ENCODE data around the gene CTAGE9.

DNA sequence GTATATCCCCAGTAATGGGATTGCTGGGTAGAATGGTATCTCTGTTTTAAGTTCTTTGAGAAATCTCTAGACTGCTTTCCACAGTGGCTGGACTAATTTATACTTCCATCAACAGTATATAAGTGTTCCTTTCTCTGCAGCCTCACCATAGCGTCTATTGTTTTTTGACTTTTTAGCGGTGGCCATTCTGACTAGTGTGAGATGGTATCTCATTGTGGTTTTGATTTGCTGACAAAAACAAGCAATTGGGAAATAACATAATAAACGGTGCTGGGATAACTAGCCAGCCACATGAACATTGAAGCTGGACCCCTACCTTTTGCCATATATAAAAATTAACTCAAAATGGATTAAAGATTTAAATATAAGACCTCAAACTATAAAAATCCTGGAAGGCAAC lies 23.8 kb downstream of the CTAGE9 start:
- TF ChIP-seq, protein P1, sequence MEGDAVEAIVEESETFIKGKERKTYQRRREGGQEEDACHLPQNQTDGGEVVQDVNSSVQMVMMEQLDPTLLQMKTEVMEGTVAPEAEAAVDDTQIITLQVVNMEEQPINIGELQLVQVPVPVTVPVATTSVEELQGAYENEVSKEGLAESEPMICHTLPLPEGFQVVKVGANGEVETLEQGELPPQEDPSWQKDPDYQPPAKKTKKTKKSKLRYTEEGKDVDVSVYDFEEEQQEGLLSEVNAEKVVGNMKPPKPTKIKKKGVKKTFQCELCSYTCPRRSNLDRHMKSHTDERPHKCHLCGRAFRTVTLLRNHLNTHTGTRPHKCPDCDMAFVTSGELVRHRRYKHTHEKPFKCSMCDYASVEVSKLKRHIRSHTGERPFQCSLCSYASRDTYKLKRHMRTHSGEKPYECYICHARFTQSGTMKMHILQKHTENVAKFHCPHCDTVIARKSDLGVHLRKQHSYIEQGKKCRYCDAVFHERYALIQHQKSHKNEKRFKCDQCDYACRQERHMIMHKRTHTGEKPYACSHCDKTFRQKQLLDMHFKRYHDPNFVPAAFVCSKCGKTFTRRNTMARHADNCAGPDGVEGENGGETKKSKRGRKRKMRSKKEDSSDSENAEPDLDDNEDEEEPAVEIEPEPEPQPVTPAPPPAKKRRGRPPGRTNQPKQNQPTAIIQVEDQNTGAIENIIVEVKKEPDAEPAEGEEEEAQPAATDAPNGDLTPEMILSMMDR (IDR thresholded peaks at IDR 0.05; ENCODE audit: insufficient read depth, low read depth, low read length), result no peak
- TF ChIP-seq EZH2 (IDR thresholded peaks at IDR 0.05; ENCODE audit: insufficient read depth, low read length), result no peak
